OCI-M2 (cell line): ENCODE data around the gene MYO19.
"Not testable (repeated sequence)": the region's sequence is repeated elsewhere in the genome, so short reads cannot be mapped to it uniquely, and the experiment has no call there.

Experiments
- DNase-seq: peaks from one replicate; lab custom pipeline; 2025; ENCODE audit not compliant: unreplicated experiment; lab: John Stamatoyannopoulos, UW

MYO19 gene

DNA sequence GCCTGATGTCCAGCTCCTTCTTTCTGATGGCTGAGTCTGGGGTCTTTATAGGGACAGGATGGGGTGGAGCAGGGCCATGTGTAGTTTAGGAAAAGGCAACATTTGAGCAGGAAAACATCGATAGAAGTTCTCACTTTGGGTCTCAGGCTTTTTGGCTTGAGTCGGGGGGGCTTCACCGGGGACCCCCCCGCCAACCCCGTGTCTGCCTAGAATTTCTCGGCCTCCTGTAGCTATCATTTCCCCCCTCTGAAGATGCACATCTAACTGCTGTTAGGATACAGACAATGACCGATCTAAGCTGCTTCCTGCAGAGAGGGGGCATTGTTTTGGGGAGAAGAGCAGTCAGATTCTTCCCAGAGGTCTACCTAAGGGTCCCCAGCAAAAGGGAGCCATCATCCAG, 64.9 kb downstream of the MYO19 start:
- no peak for DNase-seq

DNA sequence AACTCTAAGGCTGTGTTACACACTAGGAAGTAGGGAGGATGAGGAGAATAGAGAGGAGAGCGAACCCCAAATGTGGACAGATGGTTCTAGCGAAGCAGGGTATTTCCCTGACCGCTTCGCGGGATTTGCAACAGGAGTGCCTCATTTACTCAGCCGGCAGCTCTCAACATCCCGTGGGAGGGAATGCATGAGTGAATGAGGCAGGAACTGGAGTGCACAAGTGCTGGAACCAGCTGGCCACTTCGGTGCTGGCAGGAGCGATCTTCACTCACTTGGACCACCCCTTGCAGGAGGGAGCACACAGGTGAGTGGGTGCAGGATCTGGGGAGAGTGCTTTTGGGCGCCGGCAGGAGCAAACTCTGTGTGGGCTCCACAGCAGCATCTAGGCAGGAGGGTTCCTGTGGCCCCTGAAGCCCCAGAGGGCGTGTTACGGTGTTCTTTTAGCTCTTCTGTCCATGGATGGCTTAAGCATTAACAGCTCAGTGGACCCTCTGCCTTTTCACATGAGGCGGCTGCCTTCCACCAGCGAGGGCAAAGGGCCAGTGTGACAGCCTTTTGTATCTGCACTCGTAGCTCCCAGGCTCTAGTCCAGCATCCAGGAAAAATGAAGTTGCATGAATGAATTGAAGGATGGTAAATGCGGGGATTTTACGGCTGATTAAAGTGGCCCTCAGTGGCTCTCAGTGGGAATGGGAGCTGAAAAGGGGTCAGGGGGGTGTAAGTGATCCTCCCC, 65.6 kb downstream of the MYO19 start:
- no peak for DNase-seq

- no peak for DNase-seq
These were observed 69.9 kb downstream of the MYO19 start for GRCh38 chr17:36464765-36465088.

DNA sequence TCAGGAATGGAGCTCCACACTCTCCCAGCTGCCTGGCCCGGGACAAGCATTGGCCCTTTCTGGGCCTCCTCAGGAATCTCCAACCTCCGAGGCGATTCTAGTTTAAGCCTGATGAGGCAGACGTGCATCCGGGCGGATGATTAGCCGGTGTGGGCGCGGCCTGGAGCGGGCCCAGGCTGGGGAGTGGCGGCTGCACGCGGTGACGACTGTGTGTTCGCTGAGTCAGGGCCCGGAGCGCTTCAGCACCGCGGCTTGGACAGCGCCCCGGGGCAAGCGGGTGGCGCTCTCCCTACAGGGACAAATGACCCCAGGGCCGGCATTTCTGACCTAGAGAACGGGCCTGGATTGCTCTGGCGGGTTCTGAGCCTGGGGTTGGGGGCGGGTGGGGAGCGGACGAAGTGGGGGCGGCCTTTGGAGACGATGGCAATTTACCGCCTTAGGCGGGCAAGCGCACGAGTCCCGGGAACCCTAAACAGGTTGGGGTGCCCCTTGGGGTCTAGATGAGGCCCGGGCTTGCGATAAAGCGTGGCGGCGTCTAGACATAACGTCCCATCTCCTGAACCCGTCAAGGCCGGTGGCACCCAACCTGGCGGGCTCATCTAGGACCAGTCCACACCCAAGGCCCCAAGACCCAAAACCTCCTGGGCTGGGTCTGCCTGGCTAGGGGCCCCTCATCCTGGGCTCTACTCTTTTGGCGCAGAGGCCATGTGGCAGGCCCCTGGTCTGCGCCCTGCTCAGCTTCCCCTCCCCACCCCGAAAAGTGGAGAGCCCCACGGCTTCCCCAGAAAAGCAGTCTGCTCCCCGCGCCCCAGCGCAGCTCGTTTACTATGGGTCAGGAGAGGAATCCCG, 70.5 kb downstream of the MYO19 start:
- no peak for DNase-seq

GRCh38 chr17:36461330-36462110, 73.1 kb downstream of the MYO19 start:
- no peak for DNase-seq

DNA sequence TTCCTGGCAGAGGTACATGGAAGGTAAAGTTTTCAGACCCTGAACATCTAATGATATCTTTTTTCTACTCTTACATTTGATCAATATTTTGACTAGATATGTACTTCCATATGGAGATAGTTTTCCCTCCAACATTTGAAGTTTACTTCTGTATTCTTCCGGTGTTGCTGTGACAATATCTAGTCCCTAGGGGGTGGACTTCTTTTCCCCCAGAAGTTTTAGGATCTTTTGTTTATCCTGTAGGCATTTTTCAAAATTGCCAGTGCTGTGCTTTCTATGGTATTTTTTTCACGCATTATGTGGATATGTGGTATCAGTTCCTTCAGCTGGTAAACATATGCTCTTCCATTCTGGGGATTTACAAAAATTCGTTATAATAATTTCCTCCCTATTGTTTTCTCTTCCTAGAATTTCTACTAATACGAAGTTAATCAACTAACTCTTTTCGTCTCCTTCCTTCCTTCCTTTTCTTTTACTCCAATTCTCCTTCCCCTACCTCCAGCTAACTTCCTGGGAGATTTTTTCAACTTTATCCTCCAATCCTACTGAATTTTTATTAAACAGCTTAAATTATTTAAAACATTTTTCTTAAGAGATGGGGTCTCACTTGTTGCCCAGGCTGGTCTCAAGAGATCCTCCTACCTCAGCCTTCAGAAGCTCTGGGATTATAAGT, 74.3 kb downstream of the MYO19 start:
- DNase-seq = no peak

GRCh38 chr17:36459601-36460000, 75.1 kb downstream of the MYO19 start:
- no peak for DNase-seq

GRCh38 chr17:36459045-36459444, 75.6 kb downstream of the MYO19 start:
- no peak for DNase-seq

- not testable (repeated sequence) for DNase-seq
These were observed 77.0 kb downstream of the MYO19 start for GRCh38 chr17:36457701-36458100.

- not testable (repeated sequence) for DNase-seq
These were observed 81.8 kb downstream of the MYO19 start for GRCh38 chr17:36452888-36453287.

GRCh38 chr17:36449997-36450396, 84.7 kb downstream of the MYO19 start:
- not testable (repeated sequence) for DNase-seq
